Stimulated activated CD8-positive, alpha-beta memory T cell treated with anti-CD3 and anti-CD28 coated beads, Interleukin-4, amount 100 ng/mL, for 48 hours (primary cell): ENCODE results near the gene ANGPTL2.
A peak's percentile ranks its signal among the peaks of the same experiment; 100 is the strongest.
"Not testable (repeated sequence)": the region's sequence is repeated elsewhere in the genome, so short reads cannot be mapped to it uniquely, and the experiment has no call there.

Experiments
- DNase-seq: peaks from one replicate; pipeline ENCODE4 v3.0.0-alpha.2; 2020

ANGPTL2 gene

DNA sequence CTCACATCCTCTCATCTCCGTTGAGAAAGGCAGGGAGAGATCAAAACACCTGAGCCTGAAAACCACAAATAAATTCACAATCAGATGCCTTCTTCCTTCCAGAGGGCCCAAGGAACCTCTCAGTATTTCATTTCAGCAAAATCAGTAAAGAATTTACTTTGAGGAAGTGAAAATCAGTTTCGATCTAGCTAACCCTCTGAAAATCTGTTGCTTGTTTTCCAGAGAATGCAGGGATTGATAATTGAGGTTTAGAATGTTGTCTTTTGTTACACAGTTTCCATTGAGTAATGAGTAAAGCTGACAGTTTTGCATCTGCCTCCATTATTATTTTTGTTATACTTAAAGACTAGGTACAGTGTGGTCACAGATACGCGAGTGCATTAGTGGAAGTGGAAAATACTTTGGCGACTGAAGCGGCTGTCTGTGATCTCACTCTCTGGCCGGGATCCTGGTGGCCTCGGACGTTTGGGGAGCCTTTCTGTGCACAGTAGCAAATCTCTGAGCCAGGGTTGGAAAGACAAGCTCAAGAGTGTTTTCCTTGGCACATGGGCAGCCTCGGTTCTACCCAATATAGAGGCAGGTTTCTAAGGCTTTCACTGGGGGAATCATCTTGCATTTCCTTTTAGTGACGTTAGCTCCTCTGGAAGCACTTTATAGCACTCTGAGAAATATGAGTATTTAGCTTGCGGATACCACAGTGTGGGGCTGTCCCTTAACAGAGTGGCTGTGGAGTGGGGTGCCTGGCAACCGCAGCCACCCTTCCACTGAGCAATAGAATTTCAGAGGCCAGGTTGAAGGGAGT is 32.2 kb upstream of the ANGPTL2 start:
- peak; percentile 33 for DNase-seq

DNA sequence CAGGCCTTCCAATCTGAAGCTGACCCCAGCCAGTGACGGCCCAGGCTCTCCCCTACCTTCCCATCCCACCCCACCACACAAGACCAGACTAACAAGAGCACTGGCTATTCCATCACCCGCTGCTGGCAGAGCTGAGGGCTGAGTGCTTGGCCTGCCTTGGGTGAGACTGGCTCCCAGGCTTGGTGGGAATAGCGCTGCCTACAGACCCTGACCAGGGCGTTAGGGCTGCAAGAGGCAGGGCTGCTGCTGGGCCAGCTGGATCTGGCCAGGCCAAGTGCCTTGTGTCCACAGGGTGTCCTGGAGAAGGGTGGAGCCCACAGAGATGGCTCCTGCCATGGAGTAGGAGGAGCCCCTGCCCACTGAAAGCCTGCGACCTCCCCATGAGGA is 31.6 kb upstream of the ANGPTL2 start:
- DNase-seq: peak; percentile 26

DNA sequence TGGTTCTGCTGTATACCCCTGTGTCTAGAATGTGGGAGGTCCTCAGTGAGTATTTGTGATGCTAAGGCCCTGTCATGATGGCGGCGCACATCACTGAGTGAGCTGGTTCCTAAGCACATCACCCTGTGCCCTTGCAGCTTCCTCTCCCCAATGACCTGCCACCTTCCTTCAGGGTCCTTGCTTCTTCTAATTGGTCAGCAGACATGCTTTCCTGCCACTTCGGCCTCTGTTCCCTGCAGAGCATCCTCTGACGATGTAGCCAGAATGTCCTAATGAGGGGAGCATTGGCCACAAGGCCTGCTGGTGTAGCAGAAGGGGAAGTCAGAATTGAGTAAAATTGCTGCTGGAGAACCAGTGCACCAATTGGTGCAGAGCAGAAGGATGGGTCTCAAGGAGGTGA is 31.1 kb upstream of the ANGPTL2 start:
- DNase-seq: peak; percentile 14

DNA sequence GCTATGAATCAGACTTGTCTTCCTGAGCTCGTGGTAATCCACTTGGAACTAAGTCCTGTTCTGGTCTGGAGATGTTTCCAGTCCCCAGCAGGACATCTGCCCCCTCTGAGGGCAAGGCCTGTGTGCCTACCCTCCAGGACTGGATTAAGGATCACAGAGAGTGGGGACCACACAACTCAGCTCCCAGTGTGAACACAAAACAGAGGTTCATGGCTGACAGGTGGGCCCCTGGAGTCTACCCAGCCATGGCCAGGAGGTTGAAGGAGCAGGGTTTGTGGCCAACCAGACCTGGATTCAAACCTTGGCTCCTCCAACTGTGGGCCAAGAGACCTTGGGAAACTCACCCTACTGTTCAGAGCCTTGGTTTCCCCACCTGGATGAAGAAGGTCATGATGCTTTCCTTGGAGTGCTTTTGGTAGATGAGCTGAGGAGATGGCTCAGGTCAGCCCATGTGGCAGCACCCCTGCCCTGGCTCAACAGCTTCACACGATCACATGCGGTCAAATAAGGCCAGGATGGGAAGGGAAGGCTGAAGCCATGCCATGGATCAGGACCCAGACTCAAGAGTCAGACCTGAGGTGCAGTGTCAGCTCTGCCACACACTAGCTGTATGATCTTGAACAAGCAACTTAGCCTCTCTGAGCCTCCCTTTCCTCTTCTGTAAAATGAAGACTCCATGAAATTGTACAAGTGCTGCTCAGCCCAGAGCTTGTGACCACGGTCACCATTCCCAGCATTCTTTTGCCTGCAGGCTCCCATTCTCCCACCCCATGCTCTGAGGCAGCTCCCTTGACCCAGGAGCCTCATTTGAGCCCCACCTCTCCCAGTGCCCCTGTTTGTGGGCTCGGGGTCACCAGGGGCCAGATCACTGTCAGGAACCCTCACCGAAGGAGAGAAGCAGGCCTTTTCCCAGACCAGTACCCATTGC is 27.3 kb upstream of the ANGPTL2 start:
- peak; percentile 14 for DNase-seq

DNA sequence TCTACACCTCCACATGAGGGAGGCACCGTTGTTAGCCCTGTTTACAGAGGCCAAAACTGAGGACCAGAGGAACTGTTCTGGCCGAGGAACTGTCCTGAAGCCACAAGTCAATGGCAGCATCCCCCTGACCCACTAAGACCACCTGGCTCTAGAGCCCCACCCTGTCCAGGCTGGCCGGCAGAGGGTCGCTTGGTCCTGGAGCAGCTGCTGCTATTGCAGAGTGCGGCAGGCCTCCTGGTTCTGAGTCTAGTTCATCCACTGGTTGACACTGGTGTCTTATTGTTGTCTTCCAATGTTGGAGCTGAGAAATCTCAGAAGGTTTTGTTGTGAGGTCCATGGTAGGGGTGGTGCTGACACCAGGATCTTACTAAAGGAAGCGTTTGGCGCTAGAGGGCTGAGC is 26.6 kb upstream of the ANGPTL2 start:
- no peak for DNase-seq

DNA sequence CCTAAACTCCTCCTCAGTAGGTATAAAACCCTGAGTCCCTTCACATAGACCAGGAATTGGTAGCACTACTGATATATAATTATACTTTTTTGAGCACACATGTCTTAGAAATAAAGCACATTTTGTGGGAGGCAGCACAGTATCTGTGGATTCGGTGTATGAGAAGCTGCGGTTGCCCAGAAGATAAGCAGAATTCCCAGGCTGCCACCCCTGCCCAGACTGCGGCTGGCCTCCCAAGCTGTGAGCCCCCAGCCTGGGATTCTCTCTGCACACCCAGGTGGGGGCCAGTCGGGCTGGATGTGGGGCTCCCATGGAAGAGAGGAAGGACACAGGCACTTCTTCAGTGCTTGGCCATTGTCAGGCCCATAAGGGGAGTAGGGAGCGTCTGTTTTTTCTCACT is 25.6 kb upstream of the ANGPTL2 start:
- no peak for DNase-seq

DNA sequence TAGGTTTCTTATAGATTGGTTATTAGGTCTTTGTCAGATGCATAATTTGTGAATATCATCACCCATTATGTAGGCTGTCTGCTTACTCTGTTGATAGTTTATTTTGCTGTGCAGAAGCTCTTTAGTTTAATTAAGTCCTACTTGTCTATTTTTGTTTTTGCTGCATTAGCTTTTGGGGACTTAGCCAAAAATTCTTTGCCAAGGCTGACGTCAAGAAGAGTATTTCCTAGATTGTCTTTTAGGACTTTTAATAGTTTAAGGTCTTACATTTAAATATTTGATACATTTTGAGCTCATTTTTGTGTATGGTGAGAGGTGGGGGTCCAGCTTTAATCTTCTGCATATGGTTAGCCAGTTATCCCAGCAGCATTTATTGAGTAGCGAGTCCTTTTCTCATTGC is 24.8 kb upstream of the ANGPTL2 start:
- no peak for DNase-seq

DNA sequence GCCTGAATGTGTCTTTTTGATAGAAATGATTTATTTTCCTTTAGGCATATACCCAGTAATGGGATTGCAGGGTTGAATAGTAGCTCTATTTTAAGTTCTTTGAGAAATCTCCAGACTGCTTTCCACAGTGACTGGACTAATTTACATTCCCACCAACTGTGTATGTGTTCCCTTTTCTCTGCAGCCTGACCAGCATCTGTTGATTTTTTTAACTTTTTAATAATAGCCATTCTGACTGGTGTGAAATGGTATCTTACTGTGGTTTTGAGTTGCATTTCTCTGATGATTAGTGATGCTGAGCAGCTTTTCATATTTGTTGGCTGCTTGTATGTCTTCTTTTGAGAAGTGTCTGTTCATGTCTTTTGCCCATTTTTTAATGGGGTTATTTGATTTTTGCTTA is 24.4 kb upstream of the ANGPTL2 start:
- DNase-seq: not testable (repeated sequence)

DNA sequence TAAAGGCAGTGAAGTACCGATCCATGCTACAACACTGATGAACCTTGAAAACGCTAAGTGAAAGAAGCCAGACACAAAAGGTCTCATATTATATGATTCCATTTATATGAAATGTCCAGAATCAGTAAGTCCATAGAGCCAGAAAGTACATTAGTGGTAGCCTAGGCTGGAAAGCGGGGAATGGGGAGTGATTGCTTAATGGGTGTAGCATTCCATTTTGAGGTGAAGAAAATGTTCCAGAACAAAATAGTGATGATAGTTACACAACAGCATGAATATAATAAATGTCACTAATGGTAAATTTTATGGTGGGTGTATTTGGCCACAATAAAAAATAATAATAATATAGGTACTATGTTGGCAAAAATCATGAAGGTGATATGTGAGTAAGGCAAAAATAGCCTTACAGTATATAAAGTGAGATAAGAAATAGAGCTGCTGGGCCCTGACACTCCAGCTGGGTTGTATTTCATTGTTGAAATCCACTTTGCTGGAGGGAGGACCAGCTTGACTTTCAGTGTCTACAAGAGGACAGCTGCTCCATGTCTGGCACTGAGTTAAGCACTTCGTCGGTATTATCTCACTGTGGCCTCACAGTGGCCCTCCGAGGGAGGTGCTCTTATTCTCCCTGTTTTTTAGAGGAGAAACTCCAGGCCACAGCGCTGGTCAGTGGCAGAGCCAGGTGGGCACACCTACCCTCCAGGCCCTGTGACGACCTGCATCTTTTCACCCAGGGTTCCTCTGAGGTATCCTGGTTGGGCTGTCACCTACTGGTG is 22.4 kb upstream of the ANGPTL2 start:
- peak; percentile 16 for DNase-seq

DNA sequence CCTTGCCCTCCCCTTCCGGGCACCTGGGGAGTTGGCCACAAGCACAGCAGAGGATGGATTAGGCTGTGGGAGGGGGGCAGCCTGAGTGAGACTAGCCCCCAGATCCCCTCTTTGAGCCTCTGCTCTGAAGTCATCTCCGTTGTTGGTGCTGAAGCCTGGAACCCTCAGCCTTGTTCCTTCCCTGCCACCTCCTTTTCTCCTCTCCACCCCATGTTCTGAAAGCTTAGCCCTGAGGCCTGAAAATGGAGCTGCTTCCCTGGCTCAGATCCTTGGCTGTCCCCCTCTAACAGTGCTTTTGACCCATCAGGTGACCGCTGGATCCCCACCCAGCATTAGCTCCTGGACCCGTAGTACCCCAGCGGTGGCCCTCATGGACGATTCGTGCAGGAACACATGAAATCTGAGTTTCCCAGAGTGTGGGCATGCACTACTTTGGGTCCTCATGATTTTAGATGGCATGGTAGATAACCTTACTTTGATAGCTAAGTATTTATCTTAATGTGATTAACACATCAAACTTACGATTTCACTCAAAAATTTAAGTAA is 21.6 kb upstream of the ANGPTL2 start:
- DNase-seq: no peak

DNA sequence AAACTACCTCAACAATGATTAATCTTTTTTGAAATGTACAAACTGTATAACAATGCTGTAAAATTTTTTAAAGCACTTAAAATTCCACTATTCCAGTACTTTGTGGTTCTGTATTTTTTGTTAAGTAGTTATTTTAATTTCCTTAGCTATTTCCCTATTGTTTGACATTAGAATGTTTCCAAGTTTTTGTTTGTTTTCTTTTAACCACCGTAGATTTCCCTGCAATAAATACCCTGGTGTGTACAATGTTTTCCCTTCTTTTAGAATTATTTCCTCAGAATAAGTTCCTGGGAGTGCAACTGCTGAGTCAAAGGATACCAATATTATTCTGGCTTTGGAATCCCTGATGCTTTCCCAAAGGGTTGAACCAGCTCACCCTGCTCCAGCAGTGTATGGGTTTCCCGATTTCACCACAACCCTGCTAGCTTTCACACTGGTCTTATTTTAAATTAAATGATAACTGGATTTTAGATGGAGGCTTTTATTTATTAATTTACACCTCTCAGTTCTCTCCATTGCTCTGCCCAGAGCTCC is 20.6 kb upstream of the ANGPTL2 start:
- no peak for DNase-seq

DNA sequence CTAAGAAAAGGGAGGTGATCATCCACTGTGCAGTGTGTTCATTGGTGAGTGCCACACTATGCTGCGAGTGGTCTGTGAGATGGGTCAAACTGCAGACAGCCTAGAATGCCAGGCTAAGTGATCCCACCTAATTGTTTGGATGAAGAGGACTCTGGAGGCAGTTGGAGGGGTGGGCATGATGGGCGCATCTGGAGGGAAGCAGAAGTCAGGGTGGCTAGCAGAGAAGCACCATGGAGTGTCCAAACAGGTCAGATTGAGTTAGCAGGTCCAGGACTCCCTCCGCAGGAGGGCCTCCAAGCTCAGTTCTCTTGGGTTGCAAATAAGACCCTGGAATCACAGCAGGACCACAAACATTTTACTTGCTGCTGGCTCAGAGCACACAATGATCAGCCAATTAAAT is 19.9 kb upstream of the ANGPTL2 start:
- DNase-seq: peak; percentile 12

DNA sequence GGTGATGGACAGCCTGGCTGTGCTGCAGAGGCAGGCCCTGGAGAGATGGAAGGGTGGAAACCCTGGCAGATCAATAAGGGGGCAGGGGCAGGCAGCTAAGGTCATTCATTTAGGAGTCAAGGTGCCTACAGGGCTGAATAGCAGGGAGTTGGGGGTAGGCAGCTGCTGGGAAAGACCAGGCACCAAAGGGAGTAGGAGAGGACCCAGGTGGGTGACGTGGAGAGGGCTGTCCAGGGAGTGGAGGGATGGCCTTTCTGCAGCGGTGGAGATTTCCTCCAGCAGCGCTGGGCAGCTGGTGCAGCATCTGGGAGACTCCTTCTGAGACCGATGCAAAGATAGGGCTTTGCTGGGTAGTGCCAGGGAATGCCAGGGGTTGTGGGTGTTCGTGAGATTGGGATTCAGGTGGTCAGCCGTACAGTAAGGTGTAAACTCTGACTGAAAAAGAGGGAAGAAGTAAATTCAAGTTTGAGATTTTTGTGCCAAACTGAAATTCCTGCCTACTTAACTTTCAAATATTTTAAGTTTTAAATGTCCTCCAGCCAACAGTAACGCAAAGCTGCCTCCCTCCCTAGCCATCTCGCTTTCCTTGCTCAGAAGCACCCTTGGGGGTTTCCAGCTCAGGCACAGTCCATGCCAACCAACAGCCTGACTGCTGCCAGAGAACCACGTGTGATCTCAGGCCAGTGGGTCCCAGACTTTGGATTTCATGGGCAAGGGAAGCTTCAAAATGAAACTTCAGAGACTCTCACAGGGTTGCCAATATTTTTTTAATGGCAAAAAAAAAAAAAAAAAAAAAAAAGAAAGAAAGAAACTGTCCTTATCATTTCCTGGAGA is 18.6 kb upstream of the ANGPTL2 start:
- peak; percentile 10 for DNase-seq

DNA sequence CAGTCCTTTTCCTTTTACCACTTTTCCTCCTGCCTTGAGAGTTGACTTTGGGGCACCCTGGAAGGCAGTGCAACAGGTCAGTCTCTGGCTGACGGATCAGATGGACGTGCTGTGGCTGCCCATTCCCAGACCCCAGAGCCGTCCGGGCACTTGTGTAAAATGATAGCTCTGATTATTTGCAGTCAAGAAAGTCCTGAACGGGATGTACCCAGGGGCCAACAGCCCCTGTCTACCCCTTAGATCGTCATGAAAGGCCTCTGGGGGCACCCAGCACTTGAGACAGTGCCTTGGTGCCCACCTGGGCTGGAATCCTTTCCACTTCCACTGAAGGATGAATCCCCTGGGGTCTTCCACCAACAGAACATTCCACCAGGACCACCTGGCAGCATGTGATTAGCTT is 17.7 kb upstream of the ANGPTL2 start:
- no peak for DNase-seq

DNA sequence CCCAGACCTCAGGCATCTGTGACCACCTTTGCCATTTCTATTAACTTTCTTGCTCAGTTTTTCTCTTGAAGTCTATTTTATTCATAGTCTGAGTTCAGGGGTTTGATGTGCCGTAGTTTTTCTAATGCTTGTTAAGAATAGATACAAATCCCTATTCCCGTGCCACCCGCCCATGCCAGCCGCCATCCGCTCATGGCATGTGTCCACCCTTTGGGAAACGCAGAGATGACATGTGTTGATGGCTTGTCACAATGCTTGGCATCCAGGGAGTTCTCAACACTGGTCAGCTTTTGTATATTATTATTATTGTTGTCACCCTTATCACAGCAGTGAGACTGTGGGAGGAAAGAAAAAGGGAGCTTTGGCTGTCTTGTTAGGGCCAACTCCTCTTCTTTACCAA is 17.3 kb upstream of the ANGPTL2 start:
- DNase-seq: no peak

DNA sequence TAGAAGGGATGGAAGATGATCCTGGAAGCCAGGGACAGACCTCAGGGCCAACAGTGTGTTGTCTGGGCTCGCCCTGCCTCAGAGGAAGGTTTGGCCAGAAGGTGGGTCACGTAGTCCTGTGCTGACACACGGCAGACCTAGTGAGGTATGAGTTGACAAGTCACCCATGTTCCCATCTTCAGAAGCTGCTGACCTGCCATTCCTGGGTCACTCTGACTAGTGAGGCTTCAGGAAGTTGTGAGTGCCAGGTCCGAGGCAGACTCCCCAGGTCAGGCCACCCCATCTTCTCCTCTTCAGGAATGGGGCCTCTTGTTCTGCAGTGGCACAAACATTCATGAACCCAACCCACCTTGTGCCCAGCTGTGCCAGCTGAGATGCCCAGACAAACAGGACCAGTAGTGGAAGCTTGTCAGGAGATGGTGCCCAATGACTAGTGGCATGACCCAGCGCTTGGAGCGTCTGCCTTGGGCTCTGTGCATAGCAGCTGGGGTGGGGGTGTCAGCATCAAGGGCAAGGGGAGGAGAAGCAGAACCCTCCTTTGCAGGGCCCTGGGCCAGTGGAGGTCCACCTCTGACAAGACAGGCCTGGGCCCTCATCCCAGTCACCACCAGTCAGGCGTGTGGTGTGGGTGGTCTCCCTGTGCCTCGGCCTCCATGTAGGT is 16.8 kb upstream of the ANGPTL2 start:
- peak; percentile 13 for DNase-seq

DNA sequence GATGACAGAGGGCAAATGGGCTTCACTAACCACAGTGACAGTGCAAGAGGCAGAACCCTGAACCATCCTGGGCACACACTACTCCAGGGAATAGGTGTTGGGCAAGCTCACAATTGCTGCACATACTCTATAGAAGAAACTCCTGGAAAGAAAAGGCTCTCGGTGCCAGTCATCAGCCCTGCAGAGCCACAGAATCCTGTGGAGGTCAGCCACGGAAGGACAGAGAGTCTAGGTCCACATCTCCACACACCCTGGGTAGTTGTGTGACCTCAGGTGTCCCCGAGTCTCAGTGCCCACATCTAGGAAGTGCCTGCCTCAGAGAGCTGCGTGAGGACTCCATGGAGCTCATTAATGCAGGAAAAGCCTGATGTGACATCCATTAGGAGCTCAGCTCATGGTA is 16.0 kb upstream of the ANGPTL2 start:
- DNase-seq: peak; percentile 7

DNA sequence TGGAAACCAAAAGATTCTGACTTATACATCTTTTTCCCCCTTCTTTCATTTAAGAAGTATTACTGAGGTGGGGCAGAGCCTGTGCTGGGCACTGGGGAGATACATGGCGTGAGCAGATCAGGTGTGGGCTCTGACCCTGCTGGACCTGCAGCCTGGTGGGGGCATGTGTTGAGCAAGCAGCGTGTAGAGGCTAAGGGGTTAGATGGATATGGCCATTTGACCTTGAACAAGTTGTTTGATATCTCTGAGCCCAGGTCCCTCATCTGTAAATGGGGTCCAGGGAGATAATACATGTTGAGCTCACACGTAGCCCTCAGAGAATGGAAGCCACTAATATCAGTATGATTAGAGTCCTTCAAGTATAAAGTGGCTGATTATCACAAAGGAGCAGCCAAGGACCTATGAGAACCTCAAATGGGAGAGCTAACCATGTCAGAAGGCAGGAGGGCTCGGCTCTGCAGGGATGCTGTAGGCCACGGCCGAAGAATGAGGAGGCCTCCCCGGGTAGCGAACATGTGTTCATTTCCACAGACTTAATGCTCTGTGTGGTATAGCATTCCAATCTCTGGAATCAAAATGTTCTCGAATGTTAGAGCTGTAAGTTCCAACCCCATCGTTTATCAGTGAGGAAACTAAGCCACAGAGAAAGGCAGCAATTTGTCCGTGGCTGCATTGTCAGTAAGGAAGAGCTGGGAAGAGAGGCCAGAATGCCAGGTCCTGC is 15.4 kb upstream of the ANGPTL2 start:
- no peak for DNase-seq

DNA sequence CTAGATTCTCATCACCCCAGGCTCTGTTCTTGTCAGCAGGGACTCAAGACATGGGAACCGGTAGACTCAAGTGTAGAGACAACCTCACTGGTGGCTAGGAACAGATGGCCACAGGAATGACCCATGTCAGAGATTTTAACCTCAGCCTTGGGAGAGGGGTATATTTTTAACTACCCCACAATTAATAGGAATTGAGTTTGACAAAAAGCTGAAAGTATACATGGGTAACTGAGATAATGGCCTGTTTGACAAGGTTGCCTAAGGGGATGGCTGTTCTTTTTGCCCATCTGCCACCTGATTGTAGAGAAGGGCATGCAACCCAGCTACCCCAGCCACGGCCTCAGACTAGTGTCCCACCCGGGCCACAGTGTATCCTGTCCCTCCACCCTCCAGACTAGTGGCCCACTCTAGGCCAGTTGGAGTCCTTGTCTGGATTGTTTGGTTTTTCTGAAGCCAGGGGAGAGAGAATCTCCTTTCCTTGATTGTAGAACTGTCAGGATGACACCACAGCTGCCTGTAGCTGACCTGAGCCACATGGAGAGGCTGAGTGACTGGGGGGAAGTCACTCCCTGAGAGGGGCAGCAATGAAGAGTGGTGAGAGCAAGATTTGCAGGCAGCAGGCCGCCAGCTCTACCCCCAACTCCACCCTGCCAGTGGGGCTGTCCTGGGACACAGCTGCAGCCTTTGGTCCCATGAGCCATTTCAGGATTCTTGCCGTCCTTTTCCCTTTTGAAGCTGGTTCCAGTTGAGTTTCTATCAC is 14.6 kb upstream of the ANGPTL2 start:
- DNase-seq: peak; percentile 14
